ENCODE data around the gene HMGN4.
"Not testable (repeated sequence)": the region's sequence is repeated elsewhere in the genome, so short reads cannot be mapped to it uniquely, and the experiment has no call there.

Gene HMGN4

DNA sequence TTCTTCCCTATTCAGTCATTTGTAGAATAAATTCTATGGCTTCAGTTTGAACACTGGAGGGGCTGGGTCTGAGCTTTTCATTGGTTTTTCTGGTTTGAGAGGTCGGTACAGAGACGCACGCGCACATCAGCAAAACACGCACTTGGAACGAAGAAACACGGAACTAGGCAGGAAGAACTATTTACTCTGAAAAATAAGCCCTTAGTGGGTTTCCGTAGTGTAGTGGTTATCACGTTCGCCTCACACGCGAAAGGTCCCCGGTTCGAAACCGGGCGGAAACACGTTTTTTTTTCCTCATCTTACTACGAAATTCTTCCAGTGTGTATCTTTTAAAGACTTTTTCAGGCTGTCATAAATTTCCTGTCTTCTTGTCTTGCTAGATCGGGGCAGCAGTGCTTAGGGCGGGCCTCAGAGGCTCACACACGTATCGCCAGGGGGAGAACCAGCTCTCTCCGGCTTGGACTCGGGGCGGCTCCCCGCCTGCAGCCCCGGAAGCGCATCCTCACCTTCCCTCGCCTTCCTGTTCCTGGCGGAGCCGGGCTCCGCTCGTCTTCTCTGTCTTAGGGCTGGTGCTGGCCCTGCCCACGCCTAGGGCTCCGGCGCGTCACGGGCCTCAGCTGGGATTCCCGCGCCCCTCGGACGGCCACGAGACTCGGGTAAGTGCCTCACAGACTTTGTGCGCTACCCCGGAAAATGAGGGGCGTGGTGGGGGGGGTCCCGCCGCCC, at the start of gene HMGN4:
Gene HMGN4 (plus strand): TSS at position 521 of the 726 bp plus-strand sequence. CDS start 6,841 bp downstream, outside the sequence.
- peak; percentile 50 to 66 for DNase-seq (ENCODE audit: low read depth in 2 of 2)

DNA sequence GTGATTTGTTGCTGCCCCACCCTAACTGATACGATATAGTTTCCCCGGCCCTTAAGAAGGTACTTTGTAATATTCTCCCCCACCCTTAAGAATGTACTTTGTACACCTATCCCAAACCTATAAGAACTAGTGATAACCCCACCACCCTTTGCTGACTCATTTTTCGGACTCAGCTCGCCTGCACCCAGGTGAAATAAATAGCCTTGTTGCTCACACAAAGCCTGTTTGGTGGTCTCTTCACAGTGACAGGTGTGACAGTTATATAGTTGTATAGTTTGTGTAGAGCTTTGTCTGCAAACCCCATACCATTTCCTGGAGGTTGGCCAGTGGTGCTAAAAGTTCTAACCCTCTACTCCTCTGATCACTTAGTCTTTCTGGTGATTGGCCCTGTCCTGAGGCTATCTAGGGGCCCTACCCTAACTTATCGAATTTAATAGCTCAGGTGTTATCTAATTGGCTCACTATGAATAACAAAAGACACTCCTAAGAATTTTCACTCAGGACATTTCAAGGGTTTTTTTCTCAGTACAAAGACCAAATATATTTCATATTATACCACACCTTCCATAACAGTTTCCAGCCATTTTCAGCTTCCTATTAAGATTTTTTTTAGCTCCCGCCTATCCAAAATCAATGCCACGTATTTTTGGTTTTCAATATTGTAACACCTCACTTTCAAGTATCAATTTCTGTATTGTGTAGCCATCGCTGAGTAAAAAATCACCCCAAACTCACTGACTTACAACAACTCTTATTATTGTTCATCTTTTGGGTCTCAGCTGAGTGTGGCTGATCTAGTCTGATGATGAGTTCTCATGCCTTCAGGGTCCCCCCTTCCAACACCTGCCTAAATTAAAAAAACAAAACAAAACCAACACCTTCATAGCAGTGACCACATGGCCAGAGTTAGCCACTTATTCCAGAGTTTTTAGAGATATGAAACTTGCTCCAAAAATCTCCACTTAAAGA, 47.9 kb upstream of the HMGN4 start:
- DNase-seq (ENCODE audit: low read depth in 2 of 2) = no peak

DNA sequence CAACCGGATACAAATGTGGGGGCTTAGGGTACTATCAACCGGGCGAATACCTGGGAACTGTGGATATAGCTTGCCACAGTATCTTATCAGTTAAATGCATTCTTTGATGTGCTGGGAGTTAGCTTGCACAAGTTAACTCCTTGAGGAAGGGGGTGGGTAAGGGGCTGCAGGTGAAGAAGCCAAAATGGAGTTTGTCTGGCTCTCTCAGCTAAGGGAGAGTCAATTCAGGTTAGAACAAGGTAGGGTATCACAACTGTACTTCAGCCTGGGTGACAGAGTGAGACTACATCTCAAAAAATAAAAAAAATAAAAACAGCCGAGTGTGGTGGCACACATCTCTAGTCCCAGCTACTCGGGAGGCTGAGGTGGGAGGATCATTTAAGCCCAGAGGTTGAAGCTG, 46.6 kb upstream of the HMGN4 start:
- DNase-seq (ENCODE audit: low read depth in 2 of 2) = no peak

DNA sequence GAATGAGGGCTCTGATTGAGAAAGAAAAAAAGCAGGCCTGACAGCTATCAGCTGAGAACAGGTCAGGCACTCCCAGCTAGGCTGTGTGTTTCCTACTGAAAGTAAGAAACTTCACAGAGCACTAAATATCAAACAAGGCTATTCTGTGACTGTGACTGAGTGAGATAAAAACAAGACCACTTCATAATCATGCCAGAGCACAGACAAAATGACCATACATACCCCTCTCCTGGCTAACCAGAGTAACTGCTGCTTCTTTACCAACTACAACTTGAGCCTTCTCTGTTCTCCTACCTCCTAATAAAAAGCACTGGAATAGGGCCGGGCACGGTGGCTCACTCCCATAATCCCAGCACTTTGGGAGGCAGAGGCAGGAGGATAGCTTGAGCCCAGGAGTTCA, 44.9 kb upstream of the HMGN4 start:
- DNase-seq (ENCODE audit: low read depth in 2 of 2) = no peak

DNA sequence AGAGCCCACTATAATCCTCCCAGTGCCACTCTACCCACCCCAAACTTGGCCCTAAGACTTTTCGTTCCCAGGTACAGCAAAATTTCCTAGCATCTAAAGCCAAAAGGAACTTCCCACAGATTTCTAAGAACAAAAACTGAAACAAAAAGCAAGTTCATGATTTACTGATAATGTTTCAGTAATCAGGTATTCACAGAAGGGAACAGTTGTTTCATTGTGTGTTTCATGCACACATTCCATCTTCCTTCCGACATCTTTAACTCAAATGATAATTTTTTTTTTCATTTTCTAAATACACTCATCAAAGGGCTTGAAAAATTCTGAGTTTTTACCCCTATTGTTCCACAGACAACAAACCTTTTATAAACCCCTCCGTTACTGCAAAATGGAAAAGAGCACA, 44.0 kb upstream of the HMGN4 start:
- DNase-seq (ENCODE audit: low read depth in 2 of 2) = no peak

DNA sequence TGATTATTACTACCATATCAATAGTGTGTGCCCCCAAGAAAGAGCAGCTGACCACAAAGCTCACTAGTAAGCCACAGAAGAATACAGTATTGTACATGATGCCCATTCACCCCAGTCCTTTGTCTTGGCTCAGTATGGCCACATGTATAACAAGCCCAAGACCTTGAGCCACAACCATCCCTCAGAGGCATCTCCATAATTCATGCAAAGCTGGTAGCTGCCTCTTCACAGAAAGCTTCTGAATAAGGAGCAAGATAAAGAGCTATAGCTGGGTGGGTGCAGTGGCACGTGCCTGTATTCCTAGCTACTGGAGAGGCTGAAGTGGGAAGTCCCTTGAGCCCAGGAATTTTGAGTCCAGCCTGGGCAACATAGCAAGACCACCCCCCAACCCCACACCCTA, 42.9 kb upstream of the HMGN4 start:
- no peak for DNase-seq (ENCODE audit: low read depth in 2 of 2)

DNA sequence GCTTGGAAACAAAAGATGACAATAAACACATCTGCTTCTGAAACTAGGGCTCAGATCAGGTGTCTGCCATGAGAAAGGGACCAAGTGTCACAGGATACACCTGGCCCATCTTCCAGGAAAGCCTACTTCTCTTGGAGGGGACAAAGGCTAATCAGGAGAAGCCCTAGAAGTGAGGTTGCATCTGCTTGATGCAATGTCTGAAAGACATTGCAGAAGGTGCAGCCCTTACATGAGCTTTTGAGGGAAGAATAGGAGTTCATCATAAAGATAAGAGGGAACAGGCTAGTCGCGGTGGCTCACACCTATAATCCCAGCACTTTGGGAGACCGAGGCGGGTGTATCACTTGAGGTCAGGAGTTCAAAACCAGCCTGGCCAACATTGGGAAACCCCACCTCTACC, 40.6 kb upstream of the HMGN4 start:
- DNase-seq (ENCODE audit: low read depth in 2 of 2) = no peak

DNA sequence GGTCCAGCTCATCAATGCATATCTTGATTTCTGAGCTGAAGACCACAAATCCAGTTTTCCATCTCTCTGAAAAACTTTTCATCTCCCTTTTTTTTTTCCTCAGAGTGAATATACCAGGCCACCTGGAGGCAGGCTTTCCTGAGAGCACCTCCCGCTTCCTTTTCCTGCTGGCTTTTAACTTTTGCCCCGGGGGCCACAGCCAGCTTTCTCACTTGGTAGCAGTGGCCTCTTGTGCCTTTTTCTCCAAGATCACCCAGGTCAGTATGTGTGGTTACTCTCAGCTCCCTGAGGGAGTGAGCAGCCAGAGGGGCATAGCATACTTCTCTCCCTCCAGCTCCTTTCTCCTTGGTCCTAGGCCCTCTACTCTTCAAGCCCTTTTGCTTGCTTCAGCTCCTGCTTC, 38.1 kb upstream of the HMGN4 start, which contains the start of gene BTN1A1:
Gene BTN1A1 (plus strand): TSS at position 202 of the 400 bp plus-strand sequence. CDS start 984 bp downstream, outside the sequence.
- no peak for DNase-seq (ENCODE audit: low read depth in 2 of 2)

DNA sequence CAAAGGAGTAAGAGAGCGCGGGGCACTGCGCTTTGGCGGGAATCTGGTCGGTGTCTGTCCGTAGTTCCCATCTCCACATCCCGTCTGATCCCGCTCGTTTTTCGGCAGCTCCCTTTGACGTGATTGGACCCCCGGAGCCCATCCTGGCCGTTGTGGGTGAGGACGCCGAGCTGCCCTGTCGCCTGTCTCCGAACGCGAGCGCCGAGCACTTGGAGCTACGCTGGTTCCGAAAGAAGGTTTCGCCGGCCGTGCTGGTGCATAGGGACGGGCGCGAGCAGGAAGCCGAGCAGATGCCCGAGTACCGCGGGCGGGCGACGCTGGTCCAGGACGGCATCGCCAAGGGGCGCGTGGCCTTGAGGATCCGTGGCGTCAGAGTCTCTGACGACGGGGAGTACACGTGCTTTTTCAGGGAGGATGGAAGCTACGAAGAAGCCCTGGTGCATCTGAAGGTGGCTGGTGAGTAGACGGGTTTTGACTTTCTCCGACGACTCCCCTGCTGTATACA, 36.6 kb upstream of the HMGN4 start:
- DNase-seq (ENCODE audit: low read depth in 2 of 2) = peak in 1 of 2 donors; percentile 2

DNA sequence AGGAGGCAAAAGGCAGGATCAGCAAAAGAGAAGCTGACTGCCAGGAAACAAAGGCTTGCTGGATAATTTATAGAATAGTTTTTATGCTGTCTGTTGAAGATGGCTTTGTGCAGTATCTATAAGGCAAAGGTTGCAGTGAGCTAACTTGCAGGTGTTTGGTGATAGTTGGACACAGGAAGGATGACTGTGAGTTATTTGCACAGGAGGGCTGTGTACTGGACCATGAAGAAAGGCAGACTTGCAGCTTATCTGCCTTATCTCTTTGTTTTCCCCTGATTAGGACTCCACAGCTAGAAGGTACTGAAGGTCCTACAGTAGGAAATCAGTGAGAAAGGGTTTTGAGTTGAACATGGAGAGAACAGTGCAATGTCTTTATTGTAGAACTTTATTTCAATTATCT, 36.0 kb upstream of the HMGN4 start:
- DNase-seq (ENCODE audit: low read depth in 2 of 2) = no peak

DNA sequence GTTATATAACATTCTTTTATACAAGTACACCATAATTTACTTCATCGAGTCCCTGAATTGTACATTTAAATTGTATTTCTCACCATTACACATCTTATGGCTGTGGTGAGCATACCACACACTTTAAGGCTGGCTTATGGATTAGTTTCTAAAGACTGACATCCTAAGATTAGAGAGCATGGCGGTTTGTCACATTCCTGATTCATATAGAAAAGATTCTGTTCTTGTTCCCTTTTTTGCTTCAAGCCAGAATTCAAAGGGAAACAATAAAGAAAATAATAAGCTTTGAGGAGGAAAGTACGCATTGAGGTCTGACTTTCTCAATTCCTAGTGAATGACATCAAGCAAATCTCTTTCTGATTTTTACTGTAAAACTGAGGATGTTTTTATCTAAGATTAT, 35.5 kb upstream of the HMGN4 start:
- DNase-seq (ENCODE audit: low read depth in 2 of 2) = no peak

DNA sequence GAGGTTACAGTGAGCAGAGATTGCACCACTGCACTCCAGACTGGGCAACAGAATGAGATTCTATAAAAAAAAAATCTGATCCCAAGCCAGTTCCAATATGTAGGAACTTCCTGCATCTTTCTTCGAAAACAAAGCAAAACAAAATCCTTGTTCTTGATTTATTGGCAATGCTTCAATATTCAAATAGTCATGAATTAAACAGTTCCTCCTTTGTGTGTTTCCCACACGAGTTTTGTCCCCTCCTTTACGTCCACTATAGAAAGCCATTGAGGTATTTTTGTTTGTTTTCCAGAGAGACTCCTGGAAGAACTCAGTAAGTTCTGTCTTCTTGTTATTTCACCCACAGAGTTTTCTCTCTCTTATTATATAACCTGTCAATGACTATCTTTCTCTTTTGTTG, 30.5 kb upstream of the HMGN4 start:
- DNase-seq (ENCODE audit: low read depth in 2 of 2) = no peak

DNA sequence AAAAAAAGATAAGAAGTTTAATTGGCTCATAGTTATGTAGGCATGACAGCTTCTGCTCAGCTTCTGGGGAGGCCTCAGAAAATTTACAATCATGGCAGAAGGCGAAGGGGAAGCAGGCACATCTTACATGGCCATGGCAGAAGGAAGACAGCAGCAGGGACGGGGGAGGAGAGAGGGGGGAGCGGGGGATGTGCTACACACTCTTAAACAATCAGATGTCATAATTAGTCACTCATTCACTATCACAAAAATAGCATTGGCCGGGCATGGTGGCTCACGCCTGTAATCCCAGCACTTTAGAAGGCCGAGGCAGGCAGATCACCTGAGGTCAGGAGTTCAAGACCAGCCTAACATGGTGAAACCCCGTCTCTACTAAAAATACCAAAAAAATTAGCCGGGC, 27.1 kb upstream of the HMGN4 start:
- DNase-seq (ENCODE audit: low read depth in 2 of 2) = not testable (repeated sequence)

DNA sequence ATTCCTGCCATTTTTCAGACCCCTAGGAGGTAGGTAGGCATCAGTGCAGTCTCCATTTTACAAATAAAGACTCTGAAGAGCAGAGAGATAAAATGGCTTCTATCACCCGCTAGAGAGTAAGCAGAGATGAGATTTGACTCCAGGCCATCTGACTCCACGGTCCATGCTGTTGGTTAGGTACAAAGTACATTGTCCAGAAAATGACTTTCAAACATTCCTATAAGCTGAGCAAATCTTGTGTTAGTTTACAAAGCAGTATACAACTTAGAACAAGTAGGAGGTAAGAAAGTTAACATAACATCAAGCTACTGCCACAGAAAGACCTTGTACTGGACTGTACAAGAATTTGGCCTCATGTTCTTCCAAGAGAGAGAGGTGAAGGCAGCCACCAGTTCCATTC, 23.2 kb upstream of the HMGN4 start:
- DNase-seq (ENCODE audit: low read depth in 2 of 2) = no peak

DNA sequence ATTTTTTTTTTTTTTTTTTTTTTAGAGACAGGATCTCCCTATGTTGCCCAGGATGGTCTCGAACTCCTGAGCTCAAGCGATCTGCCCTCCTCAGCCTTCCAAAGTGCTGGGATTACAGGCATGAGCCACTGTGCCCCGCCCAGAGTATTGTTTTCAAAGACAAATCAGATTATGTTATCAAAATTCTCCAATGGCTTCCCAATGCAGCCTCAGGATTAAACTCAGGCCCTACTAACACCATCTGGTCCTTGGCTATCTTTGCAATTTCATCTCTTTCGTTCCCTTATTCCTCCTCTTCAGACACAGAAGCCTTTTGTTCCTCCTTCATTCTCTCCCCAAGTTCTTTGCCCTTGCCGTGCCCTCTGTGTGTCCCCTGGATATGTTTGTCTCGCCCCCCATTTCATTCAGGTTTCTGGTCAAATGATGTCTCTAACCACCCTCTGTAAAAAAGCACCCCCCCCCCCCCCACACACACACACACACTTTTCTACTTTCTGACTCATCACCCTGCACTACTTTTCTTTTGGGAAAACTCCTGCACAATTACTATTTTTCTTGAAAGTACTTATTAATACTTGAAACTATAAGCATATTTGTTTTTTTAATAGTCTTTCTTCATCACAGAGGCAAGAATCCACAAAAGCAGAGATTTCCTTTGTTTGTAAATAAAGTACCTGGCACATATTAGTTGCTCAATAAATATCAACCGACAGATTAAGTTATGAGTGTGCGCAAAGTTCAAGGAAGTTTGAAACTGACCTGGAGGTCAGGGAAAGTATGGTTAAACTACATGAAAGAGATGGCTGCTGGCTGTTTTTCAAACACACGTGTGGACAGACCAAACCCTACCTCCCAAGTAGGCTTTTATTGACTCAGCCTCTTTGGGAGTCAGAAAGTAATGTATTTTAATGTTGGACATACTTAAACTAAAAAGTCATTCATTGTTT, 21.4 kb upstream of the HMGN4 start:
- DNase-seq (ENCODE audit: low read depth in 2 of 2) = no peak

DNA sequence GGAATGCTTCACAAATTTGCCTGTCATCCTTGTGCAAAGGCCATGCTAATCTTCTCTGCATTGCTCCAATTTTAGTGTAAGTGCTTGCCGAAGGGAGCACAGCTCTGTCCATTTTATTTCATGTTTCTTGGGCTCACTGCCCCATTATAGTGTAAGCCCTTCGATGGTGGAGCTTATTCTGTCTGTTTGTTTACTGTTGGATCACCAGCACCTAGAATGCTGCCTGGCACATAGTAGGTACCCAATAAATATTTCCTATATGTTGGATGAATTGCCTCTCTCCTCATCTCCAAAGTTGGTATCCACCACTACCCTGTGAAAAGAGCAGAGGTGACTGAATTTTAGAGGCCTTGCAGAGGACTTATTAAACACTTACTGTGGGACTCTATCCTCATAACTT, 18.8 kb upstream of the HMGN4 start:
- no peak for DNase-seq (ENCODE audit: low read depth in 2 of 2)

DNA sequence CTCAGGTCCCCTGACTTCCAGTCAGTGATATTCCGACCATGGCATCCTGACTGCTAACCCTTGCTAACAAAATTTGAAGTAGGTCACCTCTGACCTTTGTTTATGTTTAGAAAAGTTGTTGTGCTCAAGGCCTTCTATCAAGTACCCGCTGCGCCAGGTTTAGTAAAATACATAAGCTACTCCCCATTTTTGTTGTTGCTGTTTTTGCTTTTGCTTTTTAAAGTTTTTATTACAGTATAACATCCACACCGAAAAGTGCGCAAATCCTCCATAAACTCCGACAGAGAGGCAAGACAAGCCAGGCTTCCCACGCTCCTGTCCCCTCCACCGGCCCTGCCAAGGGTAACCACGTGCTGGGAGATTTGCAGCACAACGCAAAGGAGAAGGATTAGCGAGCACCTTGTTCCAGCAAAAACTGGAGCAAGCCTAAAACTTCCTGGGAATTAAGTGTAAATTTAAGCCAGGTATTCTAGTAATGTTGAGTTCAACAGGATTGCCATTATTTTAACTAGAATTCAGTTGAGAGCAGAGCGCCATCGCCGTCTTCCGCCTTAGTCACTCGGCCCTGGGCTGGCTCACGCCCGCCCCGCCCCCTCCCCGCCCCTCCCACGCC, 17.8 kb upstream of the HMGN4 start:
- no peak for DNase-seq (ENCODE audit: low read depth in 2 of 2)

DNA sequence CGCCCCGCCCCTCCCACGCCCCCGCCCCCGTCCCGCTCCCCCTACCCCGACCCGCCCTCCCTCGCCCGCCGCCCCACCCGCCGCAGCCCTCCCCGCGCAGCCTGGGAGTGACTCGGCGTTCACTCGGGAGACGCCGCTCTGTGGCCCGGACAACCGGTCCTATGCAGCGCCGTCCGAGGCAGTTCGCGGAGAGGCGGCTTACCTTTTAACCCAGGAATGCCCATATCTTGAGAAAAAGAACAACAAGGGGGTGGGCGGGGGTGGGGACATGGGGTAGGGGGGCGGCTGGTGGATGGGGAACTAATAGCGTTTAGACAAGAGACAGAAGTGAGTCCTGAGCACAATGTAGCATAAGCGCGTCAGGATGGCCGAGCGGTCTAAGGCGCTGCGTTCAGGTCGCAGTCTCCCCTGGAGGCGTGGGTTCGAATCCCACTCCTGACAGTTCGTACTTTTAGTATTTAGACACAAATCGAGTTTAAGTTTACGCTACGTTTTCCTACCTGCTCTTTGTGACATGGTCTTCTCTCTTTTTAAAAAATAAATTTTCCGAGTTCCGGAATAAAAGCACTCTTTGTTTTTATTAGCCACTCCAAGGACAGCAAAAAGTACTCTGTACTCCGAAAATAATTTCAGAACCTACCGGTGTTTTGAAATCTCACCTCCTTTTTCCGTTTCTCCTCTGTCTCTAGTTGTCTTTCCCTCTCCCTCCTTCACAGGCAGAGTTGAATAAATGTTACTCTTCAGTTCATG, 17.1 kb upstream of the HMGN4 start:
- peak; percentile 72 to 77 for DNase-seq (ENCODE audit: low read depth in 2 of 2)

DNA sequence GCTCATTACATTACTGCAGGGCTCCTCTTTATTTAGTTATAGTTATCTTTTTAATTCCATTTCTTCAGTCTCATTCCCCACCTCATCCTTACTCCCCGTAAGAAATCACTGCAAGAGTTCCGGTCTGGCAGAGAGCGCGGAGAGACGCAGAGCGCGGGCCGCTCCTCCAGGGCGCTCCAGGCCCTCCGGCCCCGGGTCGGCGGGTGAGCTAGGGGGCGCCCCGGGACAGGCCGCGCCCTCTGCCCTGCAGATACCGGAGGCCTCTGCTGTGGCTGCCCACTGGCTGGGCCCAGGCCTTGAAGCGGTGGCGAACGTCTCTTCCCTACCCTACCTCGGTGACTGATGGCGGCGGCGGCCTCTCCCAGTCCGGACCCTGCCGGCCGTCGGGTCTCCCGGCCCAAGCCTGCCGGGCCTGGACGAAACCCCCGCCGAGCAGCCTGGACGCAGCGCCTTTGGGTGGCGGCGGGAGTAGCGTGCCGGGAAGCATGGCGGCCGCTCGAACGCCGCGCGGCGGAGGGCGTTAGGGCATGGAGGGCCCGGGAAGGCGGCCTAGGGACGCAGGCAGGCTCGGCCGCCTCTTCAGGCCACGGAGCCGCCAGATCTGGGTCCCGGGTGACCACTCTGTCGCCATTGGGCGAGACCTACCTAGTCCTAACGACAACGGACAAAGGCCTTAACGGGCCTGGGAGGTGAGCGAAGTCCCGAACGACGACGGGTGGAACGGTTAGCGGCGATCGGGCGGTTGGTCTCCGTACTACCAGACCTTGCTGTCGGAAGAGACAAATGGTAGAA, 16.4 kb upstream of the HMGN4 start:
- DNase-seq (ENCODE audit: low read depth in 2 of 2) = peak; percentile 9 to 24
